ENCODE results near the gene SMG7. TPM values are rescaled to one million over a fixed set of nuclear protein-coding genes. Genes with fewer than 3 reads are reported as not detected.

The SMG7 gene
- total and polyA plus RNA-seq, 2 of the 4 experiments (the other 2 are of a cell fraction), result 18.1 to 22.6 TPM

DNA sequence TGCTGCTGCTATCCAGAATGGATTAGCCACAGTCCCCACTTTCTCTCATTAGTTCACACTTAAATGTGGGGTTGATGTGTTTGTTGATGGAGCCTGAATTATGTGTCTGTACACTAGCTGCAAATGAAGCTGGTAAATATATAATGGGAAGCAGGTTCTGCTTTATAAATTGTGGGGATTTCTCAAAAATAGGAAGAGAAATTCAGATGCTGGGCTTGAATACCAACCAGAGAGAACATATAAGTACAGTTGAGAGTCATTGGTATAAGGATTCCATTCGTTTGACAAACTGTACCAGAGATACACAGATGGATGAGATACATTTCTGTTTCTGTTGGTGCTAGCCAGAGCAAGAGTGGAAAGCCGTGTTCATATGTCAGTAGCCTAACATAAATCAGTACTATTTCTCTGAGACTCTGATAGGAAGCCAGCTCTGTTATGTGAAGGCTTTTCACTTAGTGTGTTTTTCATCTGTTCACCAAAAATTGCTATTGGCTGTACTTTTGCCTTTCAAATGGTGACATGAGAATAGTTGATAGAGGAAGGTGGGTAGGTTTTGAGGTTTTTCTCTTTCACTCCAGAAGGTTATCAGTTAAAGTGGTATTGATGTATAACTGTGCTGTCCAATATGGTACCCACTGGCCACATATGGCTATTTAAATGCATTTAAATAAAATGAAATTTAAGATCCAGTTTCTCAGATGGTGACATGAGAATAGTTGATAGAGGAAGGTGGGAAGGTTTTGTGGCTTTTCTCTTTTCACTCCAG lies 15.6 kb downstream of the SMG7 start:
- no TSS peak for BruUV-seq (replicated peaks)
- H4K91ac ChIP-seq (ENCODE audit: insufficient read depth, low read depth, low read length), result no peak overlapping the region
- H3K14ac ChIP-seq (replicated peaks; ENCODE audit: low read depth, low read length), result no peak overlapping the region
- no peak overlapping the region for H2AFZ ChIP-seq (replicated peaks; ENCODE audit: low read length, poor library complexity)
- no peak overlapping the region for H2BK15ac ChIP-seq (ENCODE audit: low read depth, low read length)
- no peak overlapping the region for H4K8ac ChIP-seq (ENCODE audit: low read depth in 2 of 2, low read length in 2 of 2)
- no peak overlapping the region for H2BK5ac ChIP-seq (ENCODE audit: low read depth, low read length, poor library complexity, severe bottlenecking)
- dilution Hi-C loops (cut with HindIII; ENCODE audit: low sequenced_read_pairs, unreplicated experiment) (no loop called here), in situ Hi-C loops (cut with MboI; ENCODE audit: low sequenced_read_pairs) (no loop called here), intact Hi-C loops (cut with micrococcal nuclease) (no loop called here)
- no peak overlapping the region for H4K5ac ChIP-seq (ENCODE audit: low read depth, low read length)
- H3K23ac ChIP-seq (ENCODE audit: low read depth, low read length), result no peak overlapping the region
- H3K9ac ChIP-seq (ENCODE audit: low read depth, low read length), result no peak overlapping the region
- peaks cover 41% of the 10 kb centered on the region for H4K20me1 ChIP-seq (ENCODE audit: insufficient read depth, low read length)
- H3K27me3 ChIP-seq (ENCODE audit: control insufficient read depth, insufficient read depth, low read length), result no peaks in the 10 kb centered on the region
- no peak for ATAC-seq (ENCODE audit: low read depth)
- H3K79me1 ChIP-seq (ENCODE audit: low read depth in 1 of 2, low read length in 2 of 2), result peaks cover 14 to 57% of the 10 kb centered on the region in 2 experiments
- H3K4me2 ChIP-seq (ENCODE audit: low read depth, low read length), result no peak overlapping the region
- no peaks in the 10 kb centered on the region for H3K4me1 ChIP-seq (ENCODE audit: control insufficient read depth, insufficient read depth, low read length)
- no peak for DNase-seq
- H3K4ac ChIP-seq (ENCODE audit: low read depth, low read length), result no peak overlapping the region
- H3K9me1 ChIP-seq (ENCODE audit: insufficient read depth, low read length), result 0 out of 2 replicates have a peak, but pooled peaks cover 4% of the 10 kb centered on the region
- H3K9me3 ChIP-seq (ENCODE audit: control insufficient read depth, insufficient read depth, low read length), result no peaks in the 10 kb centered on the region
- no peaks in the 10 kb centered on the region for H3K36me3 ChIP-seq (ENCODE audit: control insufficient read depth, insufficient read depth, low read length)
- ChIA-PET POLR2A (ENCODE audit: unreplicated experiment) (no interaction called here), CTCF (interaction anchor here (0.6 kb wide), 1 partner anchor 680 kb away, joined by 3 read pairs; no protein-coding TSS in a partner anchor)
- H3K27ac ChIP-seq (ENCODE audit: insufficient read depth, low read length), result no peak overlapping the region
- H2AK5ac ChIP-seq (ENCODE audit: low read depth, low read length), result no peak overlapping the region
- H3K4me3 ChIP-seq (ENCODE audit: insufficient read depth, low read depth, low read length), result no peak overlapping the region
- no peak overlapping the region for H2BK20ac ChIP-seq (ENCODE audit: low read depth, low read length)
- no peak overlapping the region for H3K56ac ChIP-seq (ENCODE audit: extremely low read depth, insufficient read depth, low read length)
- 93% methylated on average over 2 of the region's 2 CpGs; no CpG with 5 or more reads in 1 of the 2 experiments for WGBS, 2 experiments (ENCODE audit: extremely low coverage in 2 of 2, insufficient read length in 1 of 2)
- H2BK120ac ChIP-seq (ENCODE audit: low read depth, low read length), result no peak overlapping the region
- H2AK9ac ChIP-seq (replicated peaks; ENCODE audit: low read depth, low read length, poor library complexity), result no peak overlapping the region
- no peak overlapping the region for H3K18ac ChIP-seq (ENCODE audit: low read depth, low read length)
- TF ChIP-seq RCOR1 (IDR thresholded peaks at IDR 0.05; ENCODE audit: insufficient replicate concordance, low read length) (no peak), BHLHE40 (IDR thresholded peaks at IDR 0.05; ENCODE audit: low read depth, low read length) (no peak), FOS (IDR thresholded peaks at IDR 0.05; ENCODE audit: low read depth, low read length) (no peak), NFE2L2 (IDR thresholded peaks at IDR 0.05; ENCODE audit: low read depth, low read length) (no peak), SMC3 (IDR thresholded peaks at IDR 0.05; ENCODE audit: low read depth, low read length) (no peak), MXI1 (IDR thresholded peaks at IDR 0.05; ENCODE audit: borderline replicate concordance, low read depth, low read length) (no peak), CEBPB (IDR thresholded peaks at IDR 0.05; ENCODE audit: low read depth, low read length) (no peak), MAFK (IDR thresholded peaks at IDR 0.05; ENCODE audit: low read depth, low read length) (no peak), RAD21 (IDR thresholded peaks at IDR 0.05; ENCODE audit: low read length) (no peak), CHD1 (IDR thresholded peaks at IDR 0.05; ENCODE audit: low read depth, low read length) (no peak), POLR2A (IDR thresholded peaks at IDR 0.05; ENCODE audit: low read depth, low read length) (no peak), MAZ (IDR thresholded peaks at IDR 0.05; ENCODE audit: borderline replicate concordance, low read depth, low read length) (no peak)
- TF ChIP-seq, protein P1, sequence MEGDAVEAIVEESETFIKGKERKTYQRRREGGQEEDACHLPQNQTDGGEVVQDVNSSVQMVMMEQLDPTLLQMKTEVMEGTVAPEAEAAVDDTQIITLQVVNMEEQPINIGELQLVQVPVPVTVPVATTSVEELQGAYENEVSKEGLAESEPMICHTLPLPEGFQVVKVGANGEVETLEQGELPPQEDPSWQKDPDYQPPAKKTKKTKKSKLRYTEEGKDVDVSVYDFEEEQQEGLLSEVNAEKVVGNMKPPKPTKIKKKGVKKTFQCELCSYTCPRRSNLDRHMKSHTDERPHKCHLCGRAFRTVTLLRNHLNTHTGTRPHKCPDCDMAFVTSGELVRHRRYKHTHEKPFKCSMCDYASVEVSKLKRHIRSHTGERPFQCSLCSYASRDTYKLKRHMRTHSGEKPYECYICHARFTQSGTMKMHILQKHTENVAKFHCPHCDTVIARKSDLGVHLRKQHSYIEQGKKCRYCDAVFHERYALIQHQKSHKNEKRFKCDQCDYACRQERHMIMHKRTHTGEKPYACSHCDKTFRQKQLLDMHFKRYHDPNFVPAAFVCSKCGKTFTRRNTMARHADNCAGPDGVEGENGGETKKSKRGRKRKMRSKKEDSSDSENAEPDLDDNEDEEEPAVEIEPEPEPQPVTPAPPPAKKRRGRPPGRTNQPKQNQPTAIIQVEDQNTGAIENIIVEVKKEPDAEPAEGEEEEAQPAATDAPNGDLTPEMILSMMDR (conservative IDR thresholded peaks at IDR 0.05; ENCODE audit: low read depth, low read length), result no peak
- TF ChIP-seq, protein P2, sequence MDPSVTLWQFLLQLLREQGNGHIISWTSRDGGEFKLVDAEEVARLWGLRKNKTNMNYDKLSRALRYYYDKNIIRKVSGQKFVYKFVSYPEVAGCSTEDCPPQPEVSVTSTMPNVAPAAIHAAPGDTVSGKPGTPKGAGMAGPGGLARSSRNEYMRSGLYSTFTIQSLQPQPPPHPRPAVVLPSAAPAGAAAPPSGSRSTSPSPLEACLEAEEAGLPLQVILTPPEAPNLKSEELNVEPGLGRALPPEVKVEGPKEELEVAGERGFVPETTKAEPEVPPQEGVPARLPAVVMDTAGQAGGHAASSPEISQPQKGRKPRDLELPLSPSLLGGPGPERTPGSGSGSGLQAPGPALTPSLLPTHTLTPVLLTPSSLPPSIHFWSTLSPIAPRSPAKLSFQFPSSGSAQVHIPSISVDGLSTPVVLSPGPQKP (IDR thresholded peaks at IDR 0.05; ENCODE audit: borderline replicate concordance, low read depth, low read length), result no peak
- TF ChIP-seq, protein P3, sequence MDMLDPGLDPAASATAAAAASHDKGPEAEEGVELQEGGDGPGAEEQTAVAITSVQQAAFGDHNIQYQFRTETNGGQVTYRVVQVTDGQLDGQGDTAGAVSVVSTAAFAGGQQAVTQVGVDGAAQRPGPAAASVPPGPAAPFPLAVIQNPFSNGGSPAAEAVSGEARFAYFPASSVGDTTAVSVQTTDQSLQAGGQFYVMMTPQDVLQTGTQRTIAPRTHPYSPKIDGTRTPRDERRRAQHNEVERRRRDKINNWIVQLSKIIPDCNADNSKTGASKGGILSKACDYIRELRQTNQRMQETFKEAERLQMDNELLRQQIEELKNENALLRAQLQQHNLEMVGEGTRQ (IDR thresholded peaks at IDR 0.05; ENCODE audit: low read depth, low read length), result no peak

Measured in IMR-90 (cell line).